ENCODE measurements around the gene SF3B5. TPM values are rescaled to one million over a fixed set of nuclear protein-coding genes. Genes with fewer than 3 reads are reported as not detected.
"Not testable (repeated sequence)": the region's sequence is repeated elsewhere in the genome, so short reads cannot be mapped to it uniquely, and the experiment has no call there.

SF3B5 gene
- total RNA-seq, 2 donors from 2014 or later = 129 to 194 TPM

GRCh38 chr6:144052488-144052887, 42.9 kb downstream of the SF3B5 start:
- H3K9me3 Mint-ChIP-seq = peaks cover 0 to 4% of the 10 kb centered on the region in 2 donors
- no peak overlapping the region for H3K27ac Mint-ChIP-seq
- peaks cover 0 to 1% of the 10 kb centered on the region in 2 donors for H3K36me3 Mint-ChIP-seq
- DNase-seq (ENCODE audit: low spot score in 2 of 2) (no peak), ATAC-seq (no peak)

- H3K27ac Mint-ChIP-seq = no peak overlapping the region
- H3K36me3 Mint-ChIP-seq = no peaks in the 10 kb centered on the region
- H3K9me3 Mint-ChIP-seq = peaks cover 0 to 8% of the 10 kb centered on the region in 2 donors
- ATAC-seq (no peak), DNase-seq (ENCODE audit: low spot score in 2 of 2) (no peak)
Measured at GRCh38 chr6:144049386-144049785, 46.0 kb downstream of the SF3B5 start.

- Mint-ChIP-seq H3K36me3 (no peaks in the 10 kb centered on the region), H3K27ac (no peak overlapping the region), H3K9me3 (peaks cover 0 to 8% of the 10 kb centered on the region in 2 donors)
- no peak for ATAC-seq
- no peak for DNase-seq (ENCODE audit: low spot score in 2 of 2)
Measured at GRCh38 chr6:144047688-144048087, 47.7 kb downstream of the SF3B5 start.

GRCh38 chr6:144046672-144047071, 48.7 kb downstream of the SF3B5 start:
- ATAC-seq; H3K36me3 Mint-ChIP-seq; H3K9me3 Mint-ChIP-seq; H3K27ac Mint-ChIP-seq; DNase-seq (ENCODE audit: low spot score in 2 of 2): not testable (repeated sequence)

- DNase-seq (ENCODE audit: low spot score in 2 of 2); H3K36me3 Mint-ChIP-seq; ATAC-seq; H3K9me3 Mint-ChIP-seq; H3K27ac Mint-ChIP-seq: not testable (repeated sequence)
Measured at GRCh38 chr6:144044989-144045388, 50.4 kb downstream of the SF3B5 start.

Other genes with a start within 250 kb of the SF3B5 start
- not detected for gene ZC2HC1B, start 231.1 kb downstream of the SF3B5 start, total RNA-seq
- 10 to 100 TPM; 11.0 to 18.8 TPM for gene PLAGL1, start 87.3 kb downstream of the SF3B5 start, total RNA-seq
- 10 to 100 TPM; 23.3 to 24.6 TPM for gene STX11, start 54.9 kb upstream of the SF3B5 start, total RNA-seq
- gene UTRN, start 189.8 kb upstream of the SF3B5 start, total RNA-seq = 10 to 100 TPM; 56.9 to 63.4 TPM